A673 (cell line): ENCODE data around the gene NANOG. TPM values are rescaled to one million over a fixed set of nuclear protein-coding genes. Genes with fewer than 3 reads are reported as not detected.

ENCODE experiments used
- BruUV-seq: library from RNA; stranded (reverse); fragments of 400-500 nt; replicated peaks from 2 replicates; lab custom pipeline; 2021; lab: Mats Ljungman, UMichigan
- CTCF ChIA-PET: fragments of 300-600 bp; sonication (Branson Sonifier 250); formaldehyde crosslinking; loops from one replicate; lab custom pipeline; 2022; ENCODE audit warnings: antibody characterized with exemption; lab: Charles Lee
- POLR2A ChIA-PET: fragments of 300-600 bp; sonication (Branson Sonifier 250); formaldehyde crosslinking; loops from one replicate; lab custom pipeline; 2022; ENCODE audit warnings: antibody characterized with exemption; ENCODE audit not compliant: low non-redundant PET; lab: Charles Lee
- DNase-seq: peaks from one replicate; pipeline ENCODE4 v3.0.0-alpha.2; 2015; ENCODE audit warnings: low spot score
- H3K27ac ChIP-seq: fragments of 200-600 bp; sonication (generic); 2 replicates; pipeline ENCODE4 v1.5.1; 2016; ENCODE audit warnings: mixed run types, low read depth, mild to moderate bottlenecking, mixed read lengths, antibody characterized with exemption, low read length; ENCODE audit not compliant: poor library complexity, severe bottlenecking
- H3K27me3 ChIP-seq: fragments of 200-600 bp; sonication (generic); replicated peaks from 2 replicates; pipeline ENCODE4 v1.6.1; 2017; ENCODE audit warnings: mixed run types, low read depth, mild to moderate bottlenecking, mixed read lengths, antibody characterized with exemption, low read length; ENCODE audit not compliant: insufficient read depth, poor library complexity
- H3K36me3 ChIP-seq: fragments of 200-600 bp; sonication (generic); 2 replicates; pipeline ENCODE4 v1.6.1; 2016; ENCODE audit warnings: mixed run types, mild to moderate bottlenecking, mixed read lengths, antibody characterized with exemption, low read length; ENCODE audit not compliant: insufficient read depth, poor library complexity, severe bottlenecking
- H3K4me1 ChIP-seq: fragments of 200-600 bp; sonication (generic); 2 replicates; pipeline ENCODE4 v1.6.1; 2017; ENCODE audit warnings: mixed run types, mild to moderate bottlenecking, mixed read lengths, antibody characterized with exemption, low read length; ENCODE audit not compliant: insufficient read depth, poor library complexity, severe bottlenecking
- H3K4me3 ChIP-seq: fragments of 200-600 bp; sonication (generic); 2 replicates; pipeline ENCODE4 v1.5.1; 2016; ENCODE audit warnings: low read depth, mixed run types, mild to moderate bottlenecking, mixed read lengths, low read length; ENCODE audit not compliant: poor library complexity, severe bottlenecking
- H3K9me3 ChIP-seq: fragments of 200-600 bp; sonication (generic); 2 replicates; pipeline ENCODE4 v1.6.1; 2016; ENCODE audit warnings: mixed run types, low read depth, mild to moderate bottlenecking, mixed read lengths, antibody characterized with exemption, low read length; ENCODE audit not compliant: poor library complexity, severe bottlenecking
- CTCF ChIP-seq: fragments of 300-800, 200-600 bp; sonication (generic); conservative IDR thresholded peaks from 2 replicates; pipeline ENCODE4 v1.5.1; 2017; ENCODE audit warnings: low read depth, mild to moderate bottlenecking, antibody characterized with exemption, low read length, moderate library complexity, mixed read lengths
- EZH2 ChIP-seq: fragments of 200-600 bp; sonication (generic); IDR thresholded peaks from 2 replicates; pipeline ENCODE4 v1.6.1; 2017; ENCODE audit warnings: borderline replicate concordance, low read depth, mild to moderate bottlenecking, mixed read lengths, antibody characterized with exemption, low read length; ENCODE audit not compliant: poor library complexity, severe bottlenecking
- intact Hi-C: fragments of 100-400 bp; cut with micrococcal nuclease; formaldehyde crosslinking; loops from one replicate; pipeline ENCODE4 v1.10.0; 2022; ENCODE audit not compliant: unreplicated experiment
- total RNA-seq: library from RNA; stranded (reverse); gene quantifications from 2 replicates; pipeline ENCODE4 v1.2.3, GENCODE V29; 2021

The NANOG gene
- total RNA-seq, 1 experiment from 2014 or later = not detected

- TF ChIP-seq CTCF (no peak), EZH2 (no peak)
- Histone ChIP-seq H3K4me1 (peaks cover 5% of the 10 kb centered on the region), H3K27ac (no peak overlapping the region), H3K36me3 (no peaks in the 10 kb centered on the region), H3K4me3 (no peak overlapping the region), H3K27me3 (no peaks in the 10 kb centered on the region), H3K9me3 (no peaks in the 10 kb centered on the region)
- intact Hi-C loops = loop anchor here (5.0 kb wide), 1 partner anchor 158 kb away; no protein-coding TSS in a partner anchor
- BruUV-seq = no TSS peak
- ChIA-PET POLR2A (no interaction called here), CTCF (interaction anchor here (0.7 kb wide), 1 partner anchor 23 kb away, joined by 5 read pairs; no protein-coding TSS in a partner anchor)
- no peak for DNase-seq
These were observed 44.6 kb downstream of the NANOG start for GRCh38 chr12:7833831-7834230.

- no peaks in the 10 kb centered on the region for H3K9me3 ChIP-seq
- no peak overlapping the region for H3K27ac ChIP-seq
- no TSS peak for BruUV-seq
- intact Hi-C loops = loop anchor here (5.0 kb wide), 1 partner anchor 158 kb away; no protein-coding TSS in a partner anchor
- DNase-seq = no peak
- CTCF ChIA-PET = interaction anchor here (0.6 to 0.7 kb wide), 3 partner anchors 24 to 102 kb away, joined by 3 to 5 read pairs (median 3); no protein-coding TSS in a partner anchor
- POLR2A ChIA-PET = no interaction called here
- H3K27me3 ChIP-seq = no peaks in the 10 kb centered on the region
- H3K4me1 ChIP-seq = peaks cover 5% of the 10 kb centered on the region
- no peak overlapping the region for H3K4me3 ChIP-seq
- H3K36me3 ChIP-seq = no peaks in the 10 kb centered on the region
- no peak for TF ChIP-seq CTCF
- TF ChIP-seq EZH2 = no peak
These were observed 45.5 kb downstream of the NANOG start for GRCh38 chr12:7834701-7835100.

GRCh38 chr12:7835116-7835515, 45.9 kb downstream of the NANOG start:
- TF ChIP-seq EZH2 (no peak), CTCF (no peak)
- no TSS peak for BruUV-seq
- DNase-seq = no peak
- Histone ChIP-seq H3K9me3 (no peaks in the 10 kb centered on the region), H3K4me1 (peaks cover 5% of the 10 kb centered on the region), H3K36me3 (no peaks in the 10 kb centered on the region), H3K27me3 (no peaks in the 10 kb centered on the region), H3K4me3 (no peak overlapping the region), H3K27ac (no peak overlapping the region)
- CTCF ChIA-PET = interaction anchor here (0.6 kb wide), 1 partner anchor 101 kb away, joined by 3 read pairs; no protein-coding TSS in a partner anchor
- intact Hi-C loops = no loop called here
- POLR2A ChIA-PET = no interaction called here
